GM21723 (cell line): ENCODE measurements around the gene BANP.
"Not testable (repeated sequence)": the region's sequence is repeated elsewhere in the genome, so short reads cannot be mapped to it uniquely, and the experiment has no call there.

Experiments used
- ATAC-seq: cut with Tn5 transposase; IDR thresholded peaks from one replicate; pipeline ENCODE4 v1.9.1; 2021; ENCODE audit warnings: mild to moderate bottlenecking, moderate library complexity; ENCODE audit not compliant: unreplicated experiment

BANP gene

GRCh38 chr16:88025828-88026555, 74.8 kb downstream of the BANP start:
- ATAC-seq: not testable (repeated sequence)

DNA sequence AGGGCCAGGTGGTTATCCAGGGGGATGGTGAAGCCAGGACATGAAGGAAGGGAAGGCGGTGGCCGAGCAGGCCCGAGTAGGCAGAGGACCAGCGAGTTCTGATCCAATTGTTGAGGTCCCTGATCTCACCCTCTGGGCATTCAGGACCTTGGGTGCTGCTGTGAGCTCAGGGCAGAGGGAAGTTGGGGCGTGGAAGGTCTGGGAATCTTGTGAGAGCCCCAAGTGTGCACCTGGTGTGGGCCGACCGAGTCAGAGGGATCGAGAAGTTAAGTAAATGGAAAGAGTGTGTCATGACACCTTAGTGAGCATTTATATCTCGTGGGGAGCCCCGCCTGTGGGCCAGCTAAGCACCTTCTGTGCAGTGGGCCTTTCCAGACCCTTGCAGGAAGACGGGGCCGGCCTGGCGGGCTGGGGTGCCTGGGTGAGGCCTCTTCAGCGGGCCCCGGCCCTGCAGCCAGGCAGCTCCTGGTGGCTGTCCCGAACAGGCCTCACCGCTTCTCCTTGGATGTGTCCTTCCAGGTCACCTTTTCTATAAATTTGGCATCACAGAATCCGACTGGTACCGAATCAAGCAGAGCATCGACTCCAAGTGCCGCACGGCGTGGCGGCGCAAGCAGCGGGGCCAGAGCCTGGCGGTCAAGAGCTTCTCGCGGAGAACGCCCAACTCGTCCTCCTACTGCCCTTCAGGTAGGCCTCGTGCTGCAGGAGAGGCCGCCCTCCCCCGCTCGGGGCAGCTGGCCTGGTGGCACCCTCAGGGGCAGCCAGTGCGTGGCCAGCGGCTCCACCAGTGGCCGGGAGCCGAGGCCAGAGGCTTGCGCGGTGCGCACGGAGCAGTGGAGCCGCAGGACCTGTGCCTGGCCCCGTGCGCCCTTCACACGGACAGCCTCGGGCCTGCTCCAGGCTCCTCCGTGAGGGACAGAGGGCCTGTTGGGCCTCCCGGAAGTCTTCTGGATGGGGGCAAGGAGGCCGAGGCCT, 76.0 kb downstream of the BANP start:
- no peak for ATAC-seq

DNA sequence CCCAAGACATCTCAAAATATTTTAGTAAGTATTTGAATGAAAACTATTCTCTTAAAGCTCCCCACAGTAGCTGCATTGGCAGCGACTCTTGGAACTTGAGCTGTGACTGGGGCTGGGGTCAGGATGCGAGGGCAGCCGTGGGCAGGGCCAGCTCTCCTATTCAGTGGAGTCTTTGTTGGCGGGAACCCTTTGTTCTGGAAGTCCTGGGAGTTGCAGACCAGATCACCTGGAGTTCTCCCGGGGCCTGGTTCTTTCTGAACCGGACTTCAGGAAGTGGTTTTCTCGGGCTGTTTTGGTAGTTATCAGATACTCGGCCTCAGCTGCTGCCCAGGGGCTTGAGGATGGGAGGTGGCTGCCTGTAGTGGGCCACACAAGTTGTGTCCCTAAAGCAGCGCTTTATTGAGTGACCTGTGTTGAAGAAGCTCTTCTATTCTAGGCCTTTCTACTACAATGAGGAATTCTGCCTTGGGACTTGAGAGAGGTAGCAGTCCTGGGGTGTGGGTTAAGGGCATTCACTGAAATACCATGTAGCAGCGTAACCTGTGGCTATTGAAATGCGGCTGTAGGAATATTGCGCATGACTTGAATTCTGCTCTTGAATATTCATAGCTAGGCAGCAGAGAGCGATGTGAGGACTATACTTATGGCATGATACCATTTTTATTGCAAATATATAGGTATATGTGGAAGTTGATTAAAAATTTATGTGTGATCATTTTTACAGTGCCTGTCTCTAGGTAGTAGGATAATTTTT, 77.1 kb downstream of the BANP start:
- not testable (repeated sequence) for ATAC-seq

- ATAC-seq: no peak
These were observed 79.3 kb downstream of the BANP start for GRCh38 chr16:88030498-88030897.

- ATAC-seq: not testable (repeated sequence)
These were observed 79.7 kb downstream of the BANP start for GRCh38 chr16:88030961-88031360.

DNA sequence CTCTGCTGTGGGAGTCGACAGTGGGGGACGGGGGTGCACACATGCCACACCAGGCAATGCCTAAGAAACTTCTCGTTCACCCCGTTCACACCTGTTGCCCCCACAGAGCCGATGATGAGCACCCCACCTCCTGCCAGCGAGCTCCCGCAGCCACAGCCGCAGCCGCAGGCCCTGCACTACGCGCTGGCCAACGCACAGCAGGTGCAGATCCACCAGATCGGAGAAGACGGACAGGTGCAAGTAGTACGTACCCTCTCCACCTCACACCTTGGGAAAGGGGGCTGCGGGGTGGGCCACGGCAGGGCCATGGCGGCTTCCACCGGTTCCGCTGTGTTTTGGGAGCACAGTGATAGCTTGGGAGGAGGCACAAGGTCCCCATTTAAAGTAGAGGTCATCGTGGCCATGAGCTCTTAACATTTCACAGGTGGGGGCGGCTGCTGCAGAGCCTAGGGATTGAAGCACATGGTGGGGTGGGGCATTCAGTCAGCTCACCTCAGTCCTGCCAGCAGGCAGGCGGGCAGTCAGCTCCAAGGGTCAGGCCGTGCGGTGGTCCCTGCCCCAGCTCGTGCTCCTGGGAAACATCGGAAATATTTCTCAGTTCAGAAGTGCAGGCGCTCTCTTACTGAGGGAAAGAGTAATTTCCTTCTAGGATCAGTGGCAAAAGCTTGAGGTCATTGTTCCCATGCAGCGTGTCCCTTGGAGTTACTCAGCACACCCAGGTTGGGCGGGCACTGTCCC, 81.9 kb downstream of the BANP start:
- ATAC-seq: not testable (repeated sequence)

DNA sequence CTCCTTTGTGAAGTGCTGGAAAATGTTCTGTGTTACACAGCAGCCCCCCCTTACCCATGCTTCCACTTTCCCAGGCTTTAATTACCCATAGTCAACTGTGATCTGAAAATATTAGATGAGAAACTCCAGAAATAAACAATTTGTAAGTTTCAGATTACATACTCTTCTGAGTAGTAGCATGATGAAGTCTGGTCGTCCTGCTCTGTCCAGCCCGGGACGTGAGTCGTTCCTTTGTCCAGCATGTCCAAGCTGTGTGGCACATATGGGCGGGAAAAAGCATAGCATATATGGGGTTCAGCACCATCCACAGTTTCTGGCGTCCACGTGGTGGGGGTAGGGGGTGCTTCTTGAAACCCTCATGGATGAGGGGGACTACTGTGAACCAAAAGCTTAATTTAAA, 83.5 kb downstream of the BANP start:
- ATAC-seq: no peak

DNA sequence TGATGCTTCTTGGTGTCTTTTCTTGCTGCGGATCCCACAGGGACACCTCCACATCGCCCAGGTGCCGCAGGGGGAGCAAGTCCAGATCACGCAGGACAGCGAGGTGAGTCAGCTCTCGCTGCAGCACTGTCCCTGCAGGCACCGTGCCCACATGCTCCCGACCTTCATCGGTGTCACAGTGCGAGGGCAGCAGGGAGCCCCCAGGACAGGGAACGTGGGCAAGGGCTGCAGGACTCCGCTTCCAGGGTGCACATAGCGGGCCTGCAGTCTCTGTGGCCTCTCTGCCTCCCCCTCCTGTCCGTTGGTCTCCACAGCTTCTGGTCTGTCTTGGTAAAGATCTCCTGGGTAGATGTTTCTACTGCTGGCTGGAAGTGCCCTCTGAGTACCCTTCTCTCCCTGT, 84.1 kb downstream of the BANP start:
- ATAC-seq: no peak

DNA sequence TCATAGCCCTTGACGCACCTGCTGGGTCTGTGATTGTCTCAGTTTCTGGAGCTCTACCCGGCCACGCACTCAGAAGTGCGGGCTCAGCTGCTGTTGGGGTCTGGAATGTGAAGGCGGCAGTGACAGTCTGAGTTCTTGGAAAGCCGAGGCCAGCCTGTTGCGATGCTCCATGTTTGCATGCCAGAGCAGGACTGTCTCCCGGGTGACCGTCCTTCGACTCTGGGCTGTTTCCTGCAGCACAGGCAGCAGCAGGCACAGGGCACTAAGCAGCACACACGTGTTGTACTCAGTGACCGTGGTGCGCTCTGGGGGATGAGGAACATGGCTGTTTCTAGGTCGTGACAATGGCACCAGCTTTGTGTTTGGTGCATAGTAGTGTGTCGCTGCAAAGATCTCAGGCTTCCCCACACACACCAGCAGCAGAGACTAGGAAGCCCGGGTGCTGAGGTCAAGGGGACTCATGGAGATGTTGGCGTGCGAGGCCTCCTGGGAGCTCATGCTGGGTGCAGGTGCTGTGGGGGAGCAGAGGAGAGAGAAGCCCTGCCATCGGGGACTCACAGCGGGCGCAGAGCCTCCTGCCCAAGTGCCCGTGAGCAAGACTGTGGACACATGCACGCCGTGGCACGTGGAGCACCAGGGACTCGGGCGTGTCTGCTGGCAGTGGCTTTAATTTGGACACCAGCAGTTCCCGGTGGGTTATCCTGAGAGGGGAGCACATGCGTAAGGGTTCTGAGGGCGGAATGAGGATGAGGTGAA, 84.8 kb downstream of the BANP start:
- not testable (repeated sequence) for ATAC-seq

GRCh38 chr16:88036640-88036996, 85.4 kb downstream of the BANP start:
- ATAC-seq: not testable (repeated sequence)

DNA sequence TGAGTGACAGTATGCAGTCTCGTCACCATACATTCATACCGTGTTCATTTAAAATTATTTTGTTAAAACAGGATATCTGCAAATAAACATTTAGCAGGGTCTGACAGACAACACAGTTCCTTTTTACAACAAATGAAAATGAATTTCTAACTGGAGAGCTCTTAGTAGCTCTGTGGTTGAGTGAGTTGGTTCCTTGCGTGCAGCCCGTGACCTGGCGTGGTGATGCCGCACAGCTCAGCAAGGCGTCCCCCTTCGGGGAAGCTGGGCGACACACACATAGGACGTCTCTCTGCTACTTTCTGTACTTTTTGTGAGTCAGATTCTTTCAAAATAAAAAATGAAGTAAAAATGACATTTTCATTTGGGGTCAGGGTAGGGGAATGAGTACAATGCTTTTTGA, 86.1 kb downstream of the BANP start:
- ATAC-seq: not testable (repeated sequence)

DNA sequence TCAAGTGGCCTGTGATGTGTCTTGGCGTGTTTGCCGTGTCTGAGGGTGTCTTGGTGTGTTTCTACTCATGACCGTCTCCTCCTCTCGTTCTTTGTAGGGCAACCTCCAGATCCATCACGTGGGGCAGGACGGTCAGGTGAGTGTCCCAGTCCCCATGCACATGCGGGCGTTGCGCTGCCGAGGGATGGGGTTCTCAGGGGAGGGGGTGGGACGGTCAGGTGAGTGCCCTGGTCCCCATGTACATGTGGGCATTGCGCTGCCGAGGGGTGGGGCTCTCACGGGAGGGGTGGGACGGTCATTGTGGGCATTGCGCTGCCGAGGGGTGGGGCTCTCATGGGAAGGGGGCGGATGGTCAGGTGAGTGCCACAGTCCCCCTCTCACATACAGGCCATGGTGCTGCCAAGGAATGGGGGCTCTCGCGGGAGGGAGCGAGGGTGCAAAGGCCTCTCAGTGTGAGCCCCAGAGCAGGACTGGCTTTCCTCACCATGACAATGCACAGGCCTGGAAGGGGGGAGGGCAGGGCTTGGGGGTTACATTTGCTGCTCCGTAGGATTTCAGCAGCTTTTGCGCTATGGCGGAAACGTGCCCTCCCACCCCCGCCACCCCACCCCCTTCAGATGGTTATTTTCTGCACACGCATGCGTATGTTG, 86.8 kb downstream of the BANP start:
- ATAC-seq: not testable (repeated sequence)

- not testable (repeated sequence) for ATAC-seq
These were observed 87.3 kb downstream of the BANP start for GRCh38 chr16:88038526-88038908.

GRCh38 chr16:88039591-88039990, 88.4 kb downstream of the BANP start:
- no peak for ATAC-seq

DNA sequence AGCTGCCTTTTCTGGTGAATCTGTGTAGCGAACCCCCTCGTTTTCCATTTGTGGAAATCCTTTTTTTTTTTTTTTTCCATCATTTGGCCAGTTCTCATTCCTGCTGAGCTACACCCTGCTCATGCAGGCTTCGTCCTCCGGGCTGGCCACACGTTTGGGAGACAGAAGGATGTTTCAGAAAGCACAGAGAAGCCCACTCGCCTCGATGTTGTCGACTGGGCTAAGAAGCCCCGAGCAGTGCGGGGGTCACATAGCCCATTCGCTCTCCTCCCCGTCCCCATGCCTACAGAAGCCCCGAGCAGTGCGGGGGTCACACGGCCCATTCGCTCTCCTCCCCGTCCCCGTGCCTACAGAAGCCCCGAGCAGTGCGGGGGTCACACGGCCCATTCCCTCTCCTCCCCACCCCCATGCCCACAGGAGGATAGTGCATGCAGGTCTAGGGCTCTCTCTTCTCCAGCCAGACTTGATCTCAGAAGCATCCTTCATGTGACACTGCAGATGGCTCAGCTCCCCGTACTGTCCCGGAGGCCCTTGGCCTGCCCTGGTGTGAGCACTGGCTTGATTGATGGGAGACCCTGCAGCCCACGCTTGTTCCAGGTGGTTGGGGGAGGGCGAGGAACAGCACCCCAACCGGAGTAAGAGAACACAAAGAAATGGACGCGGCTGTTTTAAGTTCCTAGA, 89.1 kb downstream of the BANP start:
- ATAC-seq: not testable (repeated sequence)

GRCh38 chr16:88040877-88041244, 89.6 kb downstream of the BANP start:
- ATAC-seq: not testable (repeated sequence)

- ATAC-seq: not testable (repeated sequence)
These were observed 90.3 kb downstream of the BANP start for GRCh38 chr16:88041506-88041905.

DNA sequence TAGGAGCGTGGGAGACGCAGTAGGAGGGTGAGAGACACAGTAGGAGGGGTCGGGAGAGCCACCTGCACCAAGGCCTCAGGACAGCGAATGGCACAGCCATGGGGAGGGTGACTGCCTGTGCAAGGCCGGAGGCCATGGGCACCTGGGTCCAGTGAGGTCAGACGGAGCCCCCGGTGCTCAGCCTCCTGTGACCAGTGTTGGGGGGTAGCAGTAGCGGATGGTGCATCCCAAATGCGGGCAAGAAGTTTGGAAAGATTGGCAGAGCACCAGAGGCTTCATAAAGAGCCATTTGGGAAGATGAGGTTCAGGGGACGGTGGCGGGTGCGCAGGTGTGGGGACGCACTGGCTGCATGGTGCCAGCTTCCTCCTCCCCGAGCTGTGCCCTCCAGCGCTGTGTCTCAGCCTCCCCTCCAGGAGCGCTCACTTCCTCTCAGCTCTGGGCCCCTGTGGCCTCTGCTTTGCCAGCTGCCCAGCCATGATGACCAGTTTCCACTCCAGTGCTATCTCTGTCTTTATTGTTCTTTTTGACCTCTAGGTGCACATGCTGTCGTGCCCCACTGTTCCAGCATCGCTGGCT, 90.8 kb downstream of the BANP start:
- not testable (repeated sequence) for ATAC-seq
